DMS153 (cell line): Measurements from ENCODE around the gene D2HGDH.
"Not testable (repeated sequence)": the region's sequence is repeated elsewhere in the genome, so short reads cannot be mapped to it uniquely, and the experiment has no call there.

Experiments
- DNase-seq: peaks from one replicate; lab custom pipeline; 2025; lab: John Stamatoyannopoulos, UW

The D2HGDH gene

GRCh38 chr2:241724975-241725870 is 9.2 kb upstream of the D2HGDH start:
- no peak for DNase-seq

- DNase-seq, result no peak
These were observed 8.0 kb upstream of the D2HGDH start for GRCh38 chr2:241726459-241726858.

- DNase-seq, result no peak
These were observed 6.4 kb upstream of the D2HGDH start for GRCh38 chr2:241728000-241728399.

- no peak for DNase-seq
These were observed 5.8 kb upstream of the D2HGDH start for GRCh38 chr2:241728627-241729026.

- no peak for DNase-seq
These were observed 4.6 kb upstream of the D2HGDH start for GRCh38 chr2:241729868-241730267.

GRCh38 chr2:241730671-241731293 is 3.6 kb upstream of the D2HGDH start:
- DNase-seq, result no peak

- DNase-seq, result not testable (repeated sequence)
These were observed 1.8 kb upstream of the D2HGDH start for GRCh38 chr2:241732513-241733186.

- DNase-seq, result no peak
These were observed 831 bp upstream of the D2HGDH start for GRCh38 chr2:241733391-241734207.

GRCh38 chr2:241734208-241734466 is 293 bp upstream of the D2HGDH start:
- no peak for DNase-seq

- no peak for DNase-seq
These were observed 1.7 kb downstream of the D2HGDH start for GRCh38 chr2:241736111-241736510.

GRCh38 chr2:241738040-241738686 is 3.7 kb downstream of the D2HGDH start:
- DNase-seq, result no peak

GRCh38 chr2:241739177-241739576 is 4.7 kb downstream of the D2HGDH start:
- no peak for DNase-seq

GRCh38 chr2:241739651-241740050 is 5.2 kb downstream of the D2HGDH start:
- no peak for DNase-seq

- no peak for DNase-seq
These were observed 6.6 kb downstream of the D2HGDH start for GRCh38 chr2:241741016-241741415.

- DNase-seq, result no peak
These were observed 8.0 kb downstream of the D2HGDH start for GRCh38 chr2:241742320-241742939.

- DNase-seq, result not testable (repeated sequence)
These were observed 8.6 kb downstream of the D2HGDH start for GRCh38 chr2:241743008-241743407.

GRCh38 chr2:241743620-241744019 is 9.2 kb downstream of the D2HGDH start:
- no peak for DNase-seq

GRCh38 chr2:241744028-241744754 is 9.8 kb downstream of the D2HGDH start:
- no peak for DNase-seq

- no peak for DNase-seq
These were observed 10.8 kb downstream of the D2HGDH start for GRCh38 chr2:241745276-241745675.

GRCh38 chr2:241746084-241746483 is 11.7 kb downstream of the D2HGDH start:
- DNase-seq, result no peak
